Anterior cingulate cortex (tissue), 58 donors: Measurements from ENCODE around the gene CLCN5.

ENCODE experiments used
- DNase-seq, 58 donors: peaks; one replicate each; lab custom pipeline; 2025; lab: John Stamatoyannopoulos, UW

CLCN5 gene

DNA sequence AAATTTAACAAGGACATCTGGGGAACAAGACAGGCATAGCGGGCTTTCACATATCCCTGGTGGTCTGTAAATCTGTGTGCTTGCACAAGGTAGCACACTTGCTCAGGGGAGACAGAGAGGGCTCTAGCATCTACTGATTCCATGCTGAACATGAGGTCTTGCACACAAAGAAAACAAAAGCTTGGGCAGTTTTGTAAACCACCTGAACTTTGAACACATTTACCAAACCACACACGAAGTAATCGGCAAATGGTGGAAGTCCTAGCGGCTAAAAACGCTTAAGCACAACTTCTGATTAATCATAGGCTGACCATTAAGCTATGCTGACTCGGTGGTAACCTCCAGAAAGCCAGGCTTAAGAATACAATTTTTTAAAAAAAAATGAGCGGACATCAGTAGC is 225.6 kb downstream of the CLCN5 start:
- DNase-seq: no peak
